ENCODE data around the gene SEMA3B. TPM values are rescaled to one million over a fixed set of nuclear protein-coding genes. Genes with fewer than 3 reads are reported as not detected.

The SEMA3B gene
- total and polyA plus RNA-seq, 2 donors (not counting 3 experiments of a cell fraction or from before 2014, with no cell fraction given) = 1.2 to 1.5 TPM

GRCh38 chr3:50326182-50326541 lies 57.2 kb downstream of the SEMA3B start:
- Histone ChIP-seq H3K27me3 (ENCODE audit: control insufficient read depth in 2 of 2, insufficient read depth in 2 of 2, low read length in 2 of 2) (no peaks in the 10 kb centered on the region), H3K27ac (ENCODE audit: insufficient read depth, low read depth, low read length) (no peak overlapping the region), H3K9me3 (replicated peaks; ENCODE audit: control insufficient read depth, insufficient read depth, low read length) (no peaks in the 10 kb centered on the region), H2AFZ (ENCODE audit: low read depth, low read length) (no peak overlapping the region), H3K4me1 (ENCODE audit: control insufficient read depth, extremely low read depth, insufficient read depth, low read length) (peaks cover 32% of the 10 kb centered on the region), H3K36me3 (ENCODE audit: control insufficient read depth in 2 of 2, extremely low read depth in 1 of 2, insufficient read depth in 2 of 2, low read length in 2 of 2) (peaks cover 15 to 29% of the 10 kb centered on the region in 2 experiments), H3K9me1 (replicated peaks; ENCODE audit: control insufficient read depth, extremely low read depth, insufficient read depth, low read length) (no peaks in the 10 kb centered on the region), H3K9ac (replicated peaks; ENCODE audit: extremely low read depth, insufficient read depth, low read length) (no peak overlapping the region), H4K20me1 (replicated peaks; ENCODE audit: control insufficient read depth, extremely low read depth, insufficient read depth, low read length) (no peaks in the 10 kb centered on the region), H3K79me2 (ENCODE audit: control insufficient read depth, insufficient read depth, low read length) (peaks cover 20% of the 10 kb centered on the region), H3K4me3 (replicated peaks in 1 of 3; ENCODE audit: insufficient read depth in 1 of 3, low read depth in 1 of 3, low read length in 3 of 3) (no peak overlapping the region), H3K4me2 (ENCODE audit: insufficient read depth, low read length) (no peak overlapping the region)
- dilution Hi-C loops (cut with MboI; ENCODE audit: extremely low pct_ligation_motif_present, low sequenced_read_pairs) (no loop called here), intact Hi-C loops (cut with micrococcal nuclease) (no loop called here)
- ChIA-PET POLR2A (no interaction called here), CTCF (no interaction called here)
- FAIRE-seq (no peak), DNase-seq (ENCODE audit: low read depth, low spot score) (no peak)
- no TSS peak for BruUV-seq (replicated peaks)
- TF ChIP-seq EZH2 (IDR thresholded peaks at IDR 0.05; ENCODE audit: borderline replicate concordance, low read depth, low read length, severe bottlenecking) (no peak), GATA2 (IDR thresholded peaks at IDR 0.05; ENCODE audit: insufficient read depth, insufficient read length, low read depth, low read length) (no peak), POLR2A (IDR thresholded peaks at IDR 0.05; ENCODE audit: low read depth, low read length) (no peak), MAX (IDR thresholded peaks at IDR 0.05; ENCODE audit: insufficient read depth, insufficient read length) (no peak), FOS (IDR thresholded peaks at IDR 0.05; ENCODE audit: borderline replicate concordance, insufficient read depth, low read length) (no peak), CTCF (IDR thresholded peaks at IDR 0.05; ENCODE audit: extremely low read depth in 1 of 2, insufficient read depth in 1 of 2, low read depth in 1 of 2, low read length in 2 of 2) (no peak), JUN (IDR thresholded peaks at IDR 0.05; ENCODE audit: borderline replicate concordance, insufficient read depth, insufficient read length, low read depth) (no peak), MYC (IDR thresholded peaks at IDR 0.05; ENCODE audit: low read depth, low read length) (no peak), POLR2AphosphoS5 (IDR thresholded peaks at IDR 0.05; ENCODE audit: insufficient read depth, low read depth, low read length) (no peak)
